ENCODE results near the gene CLIC3.

Gene CLIC3

DNA sequence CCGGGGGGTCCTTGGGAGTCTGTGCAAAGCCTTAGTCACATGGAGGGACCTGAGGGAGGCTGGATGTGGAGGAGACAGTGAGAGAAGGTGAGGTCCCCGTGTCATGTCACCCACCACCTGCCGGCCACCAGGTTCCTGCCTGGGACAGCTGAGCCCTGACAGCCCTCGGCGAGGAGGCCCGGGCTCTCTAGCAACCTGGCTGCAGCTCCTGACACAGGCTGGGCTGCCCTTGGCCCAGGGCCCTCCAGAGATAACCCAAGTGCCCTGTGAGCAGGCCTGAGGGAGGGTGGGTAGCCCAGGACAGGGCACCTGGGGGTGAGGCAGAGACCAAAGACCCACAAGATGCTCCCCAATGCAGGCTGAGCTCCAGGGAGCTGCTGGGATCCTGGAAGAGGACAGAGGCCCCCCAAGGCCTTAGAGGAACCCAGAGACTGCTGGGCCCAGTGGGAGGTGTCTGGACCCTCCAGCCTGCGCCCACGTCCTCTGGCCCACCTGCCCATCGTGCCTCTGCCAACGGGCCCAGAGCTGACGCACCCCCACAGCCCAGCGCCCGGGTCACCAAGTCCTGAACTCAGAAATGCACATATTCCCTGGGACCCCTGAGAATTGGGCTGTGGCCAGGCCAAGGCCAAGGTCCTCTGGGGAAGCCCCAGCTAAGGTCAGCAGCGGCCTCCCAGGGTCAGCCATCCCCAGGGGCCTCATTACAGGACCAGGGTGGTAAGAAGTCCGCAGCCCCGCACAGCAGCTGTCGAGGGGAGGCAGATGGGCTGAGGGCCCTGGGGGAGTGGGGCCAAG is 27.8 kb downstream of the CLIC3 start:
- DNase-seq (ENCODE audit: low spot score), result no peak
- in situ Hi-C loops (cut with MboI; ENCODE audit: low sequenced_read_pairs, unreplicated experiment), result no loop called here
- TF ChIP-seq, protein P1, sequence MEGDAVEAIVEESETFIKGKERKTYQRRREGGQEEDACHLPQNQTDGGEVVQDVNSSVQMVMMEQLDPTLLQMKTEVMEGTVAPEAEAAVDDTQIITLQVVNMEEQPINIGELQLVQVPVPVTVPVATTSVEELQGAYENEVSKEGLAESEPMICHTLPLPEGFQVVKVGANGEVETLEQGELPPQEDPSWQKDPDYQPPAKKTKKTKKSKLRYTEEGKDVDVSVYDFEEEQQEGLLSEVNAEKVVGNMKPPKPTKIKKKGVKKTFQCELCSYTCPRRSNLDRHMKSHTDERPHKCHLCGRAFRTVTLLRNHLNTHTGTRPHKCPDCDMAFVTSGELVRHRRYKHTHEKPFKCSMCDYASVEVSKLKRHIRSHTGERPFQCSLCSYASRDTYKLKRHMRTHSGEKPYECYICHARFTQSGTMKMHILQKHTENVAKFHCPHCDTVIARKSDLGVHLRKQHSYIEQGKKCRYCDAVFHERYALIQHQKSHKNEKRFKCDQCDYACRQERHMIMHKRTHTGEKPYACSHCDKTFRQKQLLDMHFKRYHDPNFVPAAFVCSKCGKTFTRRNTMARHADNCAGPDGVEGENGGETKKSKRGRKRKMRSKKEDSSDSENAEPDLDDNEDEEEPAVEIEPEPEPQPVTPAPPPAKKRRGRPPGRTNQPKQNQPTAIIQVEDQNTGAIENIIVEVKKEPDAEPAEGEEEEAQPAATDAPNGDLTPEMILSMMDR (IDR thresholded peaks at IDR 0.05; ENCODE audit: borderline replicate concordance, control extremely low read depth, extremely low read depth, insufficient read depth, missing control alignments), result no peak

DNA sequence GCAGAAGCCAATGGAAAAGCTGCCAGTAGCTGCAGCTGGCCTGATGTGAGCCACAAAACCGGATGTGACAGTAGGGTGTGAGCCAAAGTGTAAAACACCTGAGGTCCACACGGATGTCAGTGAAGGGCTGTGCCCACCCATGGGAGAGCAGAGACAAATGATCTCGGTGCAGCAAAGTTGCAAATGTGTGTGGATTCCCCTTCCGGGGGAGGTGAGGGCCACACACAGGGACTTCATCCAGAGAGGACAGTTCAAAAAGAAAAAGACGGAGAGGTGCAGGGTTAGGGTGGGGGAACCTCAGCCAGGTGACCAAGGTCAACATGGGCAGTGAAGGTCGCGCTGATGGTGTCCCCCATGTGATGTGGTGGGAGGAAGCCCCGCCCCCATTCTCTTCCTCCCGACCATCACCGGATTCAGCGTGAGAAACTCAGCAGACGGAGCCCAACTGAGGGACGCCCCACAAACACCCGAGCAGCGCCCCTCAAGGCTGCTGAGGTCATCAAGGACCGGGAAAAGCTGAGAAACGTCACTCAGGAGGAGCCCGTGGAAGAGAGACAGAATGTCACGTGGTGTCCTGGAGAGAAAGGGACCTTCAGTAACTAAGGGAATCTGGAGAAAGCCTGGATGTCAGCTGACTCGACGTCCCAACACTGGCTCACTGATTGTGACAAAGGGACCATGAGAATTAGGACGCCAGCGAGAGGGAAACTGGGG is 30.4 kb downstream of the CLIC3 start:
- in situ Hi-C loops (cut with MboI; ENCODE audit: low sequenced_read_pairs, unreplicated experiment), result no loop called here
- TF ChIP-seq, protein P1 (IDR thresholded peaks at IDR 0.05; ENCODE audit: borderline replicate concordance, control extremely low read depth, extremely low read depth, insufficient read depth, missing control alignments), result no peak
- DNase-seq (ENCODE audit: low spot score), result no peak

DNA sequence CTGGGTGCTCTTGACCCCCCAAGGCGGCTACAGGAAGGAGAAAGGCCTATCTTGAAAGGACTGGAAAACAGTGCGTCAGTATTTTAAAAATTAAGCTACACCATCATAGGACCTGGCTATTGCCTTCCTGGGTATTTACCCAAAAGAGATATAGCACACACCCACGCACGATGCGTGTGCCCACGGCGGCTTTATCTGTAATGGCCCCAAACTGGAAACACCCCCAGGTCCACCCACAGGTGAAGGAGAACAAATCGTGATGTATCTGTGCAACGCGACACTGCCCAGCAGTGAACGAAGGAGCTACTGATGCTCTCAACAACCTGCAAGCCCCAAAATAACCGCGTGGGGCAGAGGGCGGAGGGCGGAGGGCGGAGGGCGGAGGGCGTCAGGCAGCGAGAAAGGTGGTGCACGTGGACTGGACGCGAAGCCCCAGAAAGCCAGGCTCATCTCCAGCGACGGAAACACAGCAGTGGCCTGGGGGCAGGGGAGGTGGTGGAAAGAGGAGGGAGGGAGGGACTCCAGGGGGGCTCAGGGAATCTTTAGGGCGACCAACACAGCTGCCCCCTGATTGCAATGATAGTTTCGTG is 31.4 kb downstream of the CLIC3 start:
- TF ChIP-seq, protein P1 (IDR thresholded peaks at IDR 0.05; ENCODE audit: borderline replicate concordance, control extremely low read depth, extremely low read depth, insufficient read depth, missing control alignments), result no peak
- DNase-seq (ENCODE audit: low spot score), result no peak
- in situ Hi-C loops (cut with MboI; ENCODE audit: low sequenced_read_pairs, unreplicated experiment), result no loop called here

DNA sequence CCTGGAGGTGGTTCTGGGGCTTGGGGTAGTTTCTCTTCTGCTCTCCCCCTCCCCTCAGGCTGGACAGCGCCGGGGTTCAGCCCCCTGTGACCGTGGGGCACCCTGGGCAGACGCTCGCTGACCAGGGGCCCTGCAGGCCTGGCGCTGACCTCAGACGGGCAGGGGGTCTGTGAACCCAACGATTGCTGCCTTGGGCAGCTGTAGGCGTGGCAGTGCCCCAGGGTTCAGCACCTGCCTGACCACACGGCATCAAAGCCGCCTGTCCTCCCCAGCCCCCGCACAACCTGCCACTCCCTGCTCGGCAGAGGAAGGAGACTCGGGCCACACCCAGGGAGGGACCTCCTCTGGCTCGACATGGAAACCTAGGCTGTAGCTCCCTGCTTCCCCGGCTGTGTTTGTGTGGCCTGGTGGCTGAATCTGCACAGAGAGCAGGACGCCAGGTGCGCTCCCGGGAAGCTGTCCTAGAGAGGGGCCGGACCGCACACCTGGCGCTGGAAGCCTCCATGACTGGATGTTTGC is 32.1 kb downstream of the CLIC3 start:
- TF ChIP-seq, protein P1 (IDR thresholded peaks at IDR 0.05; ENCODE audit: borderline replicate concordance, control extremely low read depth, extremely low read depth, insufficient read depth, missing control alignments), result no peak
- no peak for DNase-seq (ENCODE audit: low spot score)
- in situ Hi-C loops (cut with MboI; ENCODE audit: low sequenced_read_pairs, unreplicated experiment), result no loop called here

DNA sequence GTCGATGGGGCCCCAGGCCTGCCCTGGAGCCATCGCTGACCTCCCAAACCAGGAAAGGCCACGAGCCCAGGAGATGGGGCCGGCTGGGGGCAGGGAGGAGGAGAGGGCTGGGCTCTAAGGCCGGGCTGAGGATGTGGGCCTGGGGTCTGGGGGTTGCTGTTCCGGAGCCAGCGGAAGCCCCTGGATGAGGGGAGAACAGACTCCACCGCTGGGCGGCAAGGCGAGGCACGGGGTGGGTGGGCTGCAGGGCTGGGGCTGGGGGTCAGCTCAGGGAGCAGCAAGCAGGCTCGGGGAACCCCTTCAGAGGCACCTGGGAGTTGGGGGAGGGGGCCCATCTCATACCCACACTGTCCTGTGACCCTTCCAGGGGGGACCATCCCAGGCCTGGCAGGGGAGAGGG is 32.6 kb downstream of the CLIC3 start:
- no peak for DNase-seq (ENCODE audit: low spot score)
- TF ChIP-seq, protein P1 (IDR thresholded peaks at IDR 0.05; ENCODE audit: borderline replicate concordance, control extremely low read depth, extremely low read depth, insufficient read depth, missing control alignments), result no peak
- in situ Hi-C loops (cut with MboI; ENCODE audit: low sequenced_read_pairs, unreplicated experiment), result no loop called here

DNA sequence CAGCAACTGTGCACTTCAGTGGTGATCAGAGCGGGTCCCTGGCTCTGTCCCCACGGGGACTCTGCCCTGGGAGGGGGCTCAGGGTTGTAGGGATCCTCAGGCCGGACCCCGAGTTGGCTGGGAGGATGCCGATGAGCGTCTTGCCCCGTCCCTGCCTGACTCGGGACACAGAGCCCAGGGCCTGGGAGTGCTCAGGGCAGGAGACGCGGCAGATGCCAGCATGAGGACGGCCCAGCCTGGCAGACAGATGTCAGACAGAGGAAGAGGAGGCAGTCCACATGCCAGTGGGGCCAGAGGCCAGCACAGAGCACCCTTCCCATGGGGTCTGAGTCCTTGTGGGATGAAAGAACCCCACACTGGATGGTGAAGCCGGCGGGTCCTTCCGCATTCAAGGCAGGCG is 33.0 kb downstream of the CLIC3 start:
- no peak for DNase-seq (ENCODE audit: low spot score)
- TF ChIP-seq, protein P1 (IDR thresholded peaks at IDR 0.05; ENCODE audit: borderline replicate concordance, control extremely low read depth, extremely low read depth, insufficient read depth, missing control alignments), result no peak
- in situ Hi-C loops (cut with MboI; ENCODE audit: low sequenced_read_pairs, unreplicated experiment), result no loop called here
